HEK293T (cell line): ENCODE data around the gene H3-3A.

ENCODE experiments used
- CTCF ChIA-PET: fragments of 350-600 bp; formaldehyde crosslinking; extraction: SDS; loops from one replicate; lab custom pipeline; 2021; ENCODE audit warnings: antibody characterized with exemption, inconsistent platforms; lab: Yijun Ruan, JAX
- POLR2A ChIA-PET: fragments of 350-600 bp; formaldehyde crosslinking; extraction: SDS; loops from one replicate; lab custom pipeline; 2020; ENCODE audit warnings: antibody characterized with exemption, inconsistent platforms; lab: Yijun Ruan, JAX
- DNase-seq: peaks from one replicate; pipeline ENCODE4 v3.0.0; 2012; ENCODE audit warnings: mixed read lengths; ENCODE audit errors: extremely low spot score
- ARNT ChIP-seq: fragments of 450-650 bp; IDR thresholded peaks from 2 replicates; pipeline ENCODE4 v1.6.1; 2017; ENCODE audit warnings: mild to moderate bottlenecking
- BHLHE40 ChIP-seq: fragments of 450-650 bp; IDR thresholded peaks from 2 replicates; pipeline ENCODE4 v1.6.1; 2016; ENCODE audit warnings: mild to moderate bottlenecking, moderate library complexity, borderline replicate concordance
- CTBP1 ChIP-seq: fragments of 450-650 bp; IDR thresholded peaks from 2 replicates; pipeline ENCODE4 v1.6.1; 2016; ENCODE audit warnings: borderline replicate concordance
- ELF4 ChIP-seq: fragments of 450-650 bp; IDR thresholded peaks from 2 replicates; pipeline ENCODE4 v1.6.1; 2017; ENCODE audit warnings: antibody characterized with exemption
- FOXA1 ChIP-seq: fragments of 450-650 bp; IDR thresholded peaks from 2 replicates; pipeline ENCODE4 v1.6.1; 2016; ENCODE audit warnings: mild to moderate bottlenecking
- FOXK2 ChIP-seq: fragments of 450-650 bp; IDR thresholded peaks from 2 replicates; pipeline ENCODE4 v1.6.1; 2016; ENCODE audit warnings: mild to moderate bottlenecking
- FOXM1 ChIP-seq: fragments of 450-650 bp; IDR thresholded peaks from 2 replicates; pipeline ENCODE4 v1.6.1; 2017; ENCODE audit warnings: mild to moderate bottlenecking, borderline replicate concordance
- HDGF ChIP-seq: fragments of 450-650 bp; IDR thresholded peaks from 2 replicates; pipeline ENCODE4 v1.6.1; 2017; ENCODE audit warnings: antibody characterized with exemption, borderline replicate concordance
- L3MBTL2 ChIP-seq: fragments of 450-650 bp; conservative IDR thresholded peaks from 2 replicates; pipeline ENCODE4 v1.6.1; 2016; ENCODE audit warnings: mild to moderate bottlenecking
- LEF1 ChIP-seq: fragments of 450-650 bp; IDR thresholded peaks from 2 replicates; pipeline ENCODE4 v1.6.1; 2017; ENCODE audit warnings: mild to moderate bottlenecking, borderline replicate concordance
- NFRKB ChIP-seq: fragments of 450-650 bp; IDR thresholded peaks from 2 replicates; pipeline ENCODE4 v1.6.1; 2016; ENCODE audit warnings: mild to moderate bottlenecking, moderate library complexity
- SP1 ChIP-seq: fragments of 450-650 bp; IDR thresholded peaks from 2 replicates; pipeline ENCODE4 v1.6.1; 2017
- SUZ12 ChIP-seq: fragments of 450-650 bp; IDR thresholded peaks from 2 replicates; pipeline ENCODE4 v1.6.1; 2016; ENCODE audit warnings: mild to moderate bottlenecking
- TARDBP ChIP-seq: fragments of 450-650 bp; IDR thresholded peaks from 2 replicates; pipeline ENCODE4 v1.6.1; 2016
- ZNF384 ChIP-seq: fragments of 450-650 bp; IDR thresholded peaks from 2 replicates; pipeline ENCODE4 v1.6.1; 2016
- TF ChIP-seq, protein P1 (sequence below): fragments of 450-650 bp; IDR thresholded peaks from 2 replicates; pipeline ENCODE4 v1.6.1; 2016

H3-3A gene

DNA sequence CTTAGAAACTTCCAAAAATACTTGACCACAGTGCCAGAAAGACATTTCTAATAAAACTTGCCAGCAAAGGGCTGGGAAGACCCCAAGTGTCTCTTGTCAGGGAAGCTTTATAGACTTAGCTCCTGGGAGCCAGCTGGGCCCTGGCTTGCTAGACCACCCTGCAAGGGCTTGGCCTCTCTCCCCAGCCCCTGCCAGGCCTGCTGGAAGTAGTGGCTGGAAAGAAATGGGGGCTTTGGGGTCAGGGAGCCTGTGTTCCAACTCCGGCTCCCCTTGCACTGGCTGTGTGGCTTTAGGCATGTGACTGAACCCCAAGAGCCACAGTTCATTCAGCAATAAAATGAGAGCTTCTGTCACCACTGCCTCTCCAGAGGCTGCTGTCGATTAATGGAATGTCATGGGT lies 31.1 kb downstream of the H3-3A start:
- no peak for DNase-seq
- TF ChIP-seq HDGF (no peak), CTBP1 (no peak), FOXA1 (no peak), FOXK2 (no peak), FOXM1 (no peak), LEF1 (no peak), SP1 (no peak), NFRKB (no peak), ARNT (no peak), SUZ12 (no peak), ZNF384 (no peak), TARDBP (no peak), BHLHE40 (no peak), ELF4 (no peak)
- ChIA-PET POLR2A (interaction anchor here (1.8 to 2.5 kb wide), 2 partner anchors 10 to 17 kb away, joined by 5 to 25 read pairs; no protein-coding TSS in a partner anchor), CTCF (interaction anchor here (1.4 kb wide), 1 partner anchor 29 kb away, joined by 6 read pairs; no protein-coding TSS in a partner anchor)

DNA sequence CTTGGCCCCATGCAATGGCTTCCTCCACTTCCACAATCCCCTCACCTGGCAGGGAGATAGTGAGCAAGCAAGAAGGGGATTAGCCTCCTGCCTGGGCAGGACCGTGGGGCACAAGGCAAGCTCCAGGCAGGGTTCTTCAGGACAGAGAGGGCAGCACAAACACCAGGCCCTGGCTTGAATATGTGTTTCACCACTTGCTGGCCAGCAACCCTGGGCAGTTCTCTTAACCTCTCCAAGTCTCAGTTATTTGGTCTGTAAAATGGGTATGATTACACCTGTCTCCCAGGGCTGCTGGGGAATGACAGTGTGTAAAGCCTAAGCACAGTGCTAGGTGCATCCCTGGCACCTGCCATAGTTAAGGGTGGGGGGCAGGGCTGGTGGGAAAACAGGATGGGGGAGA lies 31.9 kb downstream of the H3-3A start:
- ChIA-PET CTCF (interaction anchor here (1.4 kb wide), 1 partner anchor 29 kb away, joined by 6 read pairs; no protein-coding TSS in a partner anchor), POLR2A (interaction anchor here (0.5 to 2.5 kb wide), 2 partner anchors 11 to 322 kb away, joined by 3 to 25 read pairs; no protein-coding TSS in a partner anchor)
- DNase-seq = no peak
- no peak for TF ChIP-seq TARDBP
- TF ChIP-seq NFRKB = no peak
- TF ChIP-seq FOXA1 = no peak
- no peak for TF ChIP-seq CTBP1
- TF ChIP-seq HDGF = no peak
- no peak for TF ChIP-seq ELF4
- no peak for TF ChIP-seq ARNT
- no peak for TF ChIP-seq ZNF384
- TF ChIP-seq FOXK2 = no peak
- TF ChIP-seq BHLHE40 = no peak
- TF ChIP-seq LEF1 = no peak
- no peak for TF ChIP-seq SP1
- no peak for TF ChIP-seq L3MBTL2
- TF ChIP-seq FOXM1 = no peak
- TF ChIP-seq, protein P1, sequence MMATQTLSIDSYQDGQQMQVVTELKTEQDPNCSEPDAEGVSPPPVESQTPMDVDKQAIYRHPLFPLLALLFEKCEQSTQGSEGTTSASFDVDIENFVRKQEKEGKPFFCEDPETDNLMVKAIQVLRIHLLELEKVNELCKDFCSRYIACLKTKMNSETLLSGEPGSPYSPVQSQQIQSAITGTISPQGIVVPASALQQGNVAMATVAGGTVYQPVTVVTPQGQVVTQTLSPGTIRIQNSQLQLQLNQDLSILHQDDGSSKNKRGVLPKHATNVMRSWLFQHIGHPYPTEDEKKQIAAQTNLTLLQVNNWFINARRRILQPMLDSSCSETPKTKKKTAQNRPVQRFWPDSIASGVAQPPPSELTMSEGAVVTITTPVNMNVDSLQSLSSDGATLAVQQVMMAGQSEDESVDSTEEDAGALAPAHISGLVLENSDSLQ = no peak
- TF ChIP-seq SUZ12 = no peak

DNA sequence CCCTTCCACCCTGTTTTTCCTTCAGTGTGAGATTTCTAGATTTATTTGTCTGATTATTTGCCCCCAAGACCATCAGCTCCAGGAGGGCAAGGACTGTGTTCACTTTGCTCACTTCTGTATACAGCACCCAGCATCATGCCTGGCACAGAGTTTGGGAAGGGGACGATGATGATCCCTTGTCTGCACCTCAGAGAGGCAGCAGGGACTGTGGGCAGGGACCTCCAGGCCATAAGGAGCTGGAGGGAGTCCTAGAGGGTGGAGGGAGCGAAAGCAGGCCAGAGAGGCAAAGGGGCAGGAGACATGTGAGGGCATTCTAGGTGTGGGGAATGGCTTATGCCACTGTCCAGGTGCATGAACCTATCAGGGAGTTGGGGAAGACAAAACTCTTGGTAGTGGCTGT lies 32.8 kb downstream of the H3-3A start:
- no peak for TF ChIP-seq HDGF
- TF ChIP-seq SP1 = no peak
- TF ChIP-seq, protein P1 = no peak
- TF ChIP-seq FOXA1 = no peak
- ChIA-PET CTCF (no interaction called here), POLR2A (interaction anchor here (0.9 to 1.3 kb wide), 3 partner anchors 12 to 33 kb away, joined by 3 to 4 read pairs (median 3); partner anchors contain the start of gene H3-3A)
- no peak for DNase-seq

DNA sequence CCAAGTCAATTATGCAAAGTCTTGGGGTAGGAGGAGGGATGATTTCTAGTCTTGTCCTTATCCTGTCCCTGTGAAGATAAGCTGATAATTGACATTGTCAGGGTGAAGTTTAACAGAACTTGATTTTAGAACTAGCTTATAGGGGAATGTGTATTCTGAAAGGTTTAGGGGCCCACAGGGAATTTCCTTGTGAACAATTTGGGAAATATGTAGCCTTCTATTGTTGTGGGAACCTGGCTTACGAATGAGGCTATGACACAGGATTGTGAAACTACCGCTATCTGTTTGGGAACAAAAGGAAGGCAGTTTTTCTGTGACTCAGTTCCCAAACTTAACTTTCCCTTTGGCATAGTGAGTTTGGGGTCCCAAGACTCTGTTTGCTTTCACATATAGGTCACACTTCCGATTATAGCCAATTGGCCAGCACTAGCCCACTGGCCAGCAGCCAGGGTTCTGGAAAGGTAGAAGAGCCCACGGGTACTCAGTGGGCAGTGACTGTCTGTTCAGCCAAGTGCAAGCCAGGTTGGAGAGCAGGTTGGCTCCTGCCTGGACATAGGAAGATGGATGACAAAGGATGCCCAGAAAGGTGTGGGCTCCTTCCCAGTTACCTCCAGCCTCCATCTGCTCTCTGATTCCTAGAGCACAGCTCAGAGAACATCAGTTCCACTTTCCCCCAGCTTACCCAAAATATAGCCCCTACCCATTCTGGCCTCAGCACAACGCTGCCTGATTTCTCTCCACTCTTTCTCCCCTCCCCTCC lies 35.5 kb downstream of the H3-3A start:
- no peak for DNase-seq
- CTCF ChIA-PET = interaction anchor here (1.1 kb wide), 1 partner anchor 15 kb away, joined by 3 read pairs; no protein-coding TSS in a partner anchor
- POLR2A ChIA-PET = interaction anchor here (0.6 to 1.9 kb wide), 4 partner anchors 12 to 310 kb away, joined by 3 to 12 read pairs (median 4); partner anchors contain the start of gene PARP1
- no peak for TF ChIP-seq HDGF
- no peak for TF ChIP-seq FOXK2
- no peak for TF ChIP-seq CTBP1
- no peak for TF ChIP-seq ELF4
- TF ChIP-seq, protein P1 = no peak
- TF ChIP-seq NFRKB = no peak
- TF ChIP-seq ARNT = no peak
- no peak for TF ChIP-seq LEF1
- TF ChIP-seq SP1 = no peak
- no peak for TF ChIP-seq L3MBTL2
- no peak for TF ChIP-seq ZNF384
- TF ChIP-seq BHLHE40 = no peak
- TF ChIP-seq SUZ12 = no peak
- TF ChIP-seq FOXA1 = no peak
- no peak for TF ChIP-seq TARDBP
- no peak for TF ChIP-seq FOXM1
